HEK293 (cell line): ENCODE measurements around the gene ATP5F1B.

Source experiments
- CTCF ChIA-PET: fragments of 350-600 bp; formaldehyde crosslinking; extraction: SDS; loops from one replicate; lab custom pipeline; 2021; ENCODE audit warnings: antibody characterized with exemption; lab: Yijun Ruan, JAX
- POLR2A ChIA-PET: fragments of 300-600 bp; formaldehyde crosslinking; extraction: SDS; loops from one replicate; lab custom pipeline; 2020; ENCODE audit warnings: antibody characterized with exemption, inconsistent platforms; lab: Yijun Ruan, JAX
- H3K27ac ChIP-seq: fragments of 200-500 bp; sonication (Bioruptor generic); 2 replicates; pipeline ENCODE4 v1.5.1; 2014; ENCODE audit warnings: low read depth, low read length, control low read depth, inconsistent platforms; ENCODE audit errors: extremely low read depth
- H3K36me3 ChIP-seq, 2 experiments: fragments of 200-500 bp in 1 of 2; sonication (Bioruptor generic) in 1 of 2; 1 replicate in 1 of 2; 2 replicates in 1 of 2; pipeline ENCODE4 v1.5.1; 2014 to 2017; ENCODE audit warnings: inconsistent platforms in 2 of 2, low read length in 2 of 2; ENCODE audit not compliant: control insufficient read depth in 2 of 2, insufficient read depth in 1 of 2
- H3K4me1 ChIP-seq: fragments of 200-500 bp; sonication (Bioruptor generic); 2 replicates; pipeline ENCODE4 v1.5.1; 2014; ENCODE audit warnings: mild to moderate bottlenecking, low read length, inconsistent platforms; ENCODE audit not compliant: control insufficient read depth, insufficient read depth
- H3K4me3 ChIP-seq: 2 replicates; pipeline ENCODE4 v1.5.1; 2011; ENCODE audit warnings: low read depth, mild to moderate bottlenecking, control low read depth, low read length, moderate library complexity
- H3K9me3 ChIP-seq: fragments of 200-500 bp; sonication (Bioruptor generic); 2 replicates; pipeline ENCODE4 v1.5.1; 2014; ENCODE audit warnings: low read depth, low read length, inconsistent platforms; ENCODE audit not compliant: control insufficient read depth, insufficient read depth
- BCL11A ChIP-seq: fragments of 450-650 bp; formaldehyde crosslinking; IDR thresholded peaks from 2 replicates; pipeline ENCODE4 v1.5.1; 2016; ENCODE audit warnings: low read depth, missing biosample characterization, missing genetic modification characterization
- GFI1B ChIP-seq: fragments of 450-650 bp; formaldehyde crosslinking; IDR thresholded peaks from 2 replicates; pipeline ENCODE4 v1.5.1; 2016; ENCODE audit warnings: missing biosample characterization, missing genetic modification characterization
- GLI4 ChIP-seq: fragments of 450-650 bp; formaldehyde crosslinking; IDR thresholded peaks from 2 replicates; pipeline ENCODE4 v1.5.1; 2016; ENCODE audit warnings: missing biosample characterization, missing genetic modification characterization
- HIC1 ChIP-seq: fragments of 450-650 bp; formaldehyde crosslinking; IDR thresholded peaks from 2 replicates; pipeline ENCODE4 v1.5.1; 2016; ENCODE audit warnings: missing biosample characterization, missing genetic modification characterization
- KLF10 ChIP-seq: fragments of 450-650 bp; IDR thresholded peaks from 2 replicates; pipeline ENCODE4 v1.5.1; 2018; ENCODE audit warnings: missing biosample characterization, mild to moderate bottlenecking, missing genetic modification characterization
- KLF7 ChIP-seq: fragments of 450-650 bp; formaldehyde crosslinking; IDR thresholded peaks from 2 replicates; pipeline ENCODE4 v1.5.1; 2016; ENCODE audit warnings: missing biosample characterization, missing genetic modification characterization, borderline replicate concordance
- KLF8 ChIP-seq: fragments of 450-650 bp; formaldehyde crosslinking; IDR thresholded peaks from 2 replicates; pipeline ENCODE4 v1.5.1; 2016; ENCODE audit warnings: missing biosample characterization, missing genetic modification characterization
- PRDM1 ChIP-seq: fragments of 450-650 bp; formaldehyde crosslinking; IDR thresholded peaks from 2 replicates; pipeline ENCODE4; 2016; ENCODE audit warnings: missing biosample characterization, missing genetic modification characterization
- SCRT1 ChIP-seq: fragments of 450-650 bp; formaldehyde crosslinking; IDR thresholded peaks from 2 replicates; pipeline ENCODE4 v1.5.1; 2016; ENCODE audit warnings: missing biosample characterization, missing genetic modification characterization, borderline replicate concordance
- TCF7L2 ChIP-seq: IDR thresholded peaks from 2 replicates; pipeline ENCODE4 v1.6.1; 2011; ENCODE audit warnings: low read depth, mild to moderate bottlenecking, inconsistent platforms, low read length, moderate library complexity, borderline replicate concordance
- YY2 ChIP-seq: fragments of 450-650 bp; formaldehyde crosslinking; IDR thresholded peaks from 2 replicates; pipeline ENCODE4 v1.5.1; 2016; ENCODE audit warnings: missing biosample characterization, missing genetic modification characterization
- ZBTB48 ChIP-seq: fragments of 450-650 bp; formaldehyde crosslinking; IDR thresholded peaks from 2 replicates; pipeline ENCODE4 v1.5.1; 2016; ENCODE audit warnings: missing biosample characterization, missing genetic modification characterization
- ZEB2 ChIP-seq: fragments of 450-650 bp; formaldehyde crosslinking; IDR thresholded peaks from 2 replicates; pipeline ENCODE4 v1.5.1; 2016; ENCODE audit warnings: missing biosample characterization, missing genetic modification characterization
- ZNF112 ChIP-seq: fragments of 450-650 bp; formaldehyde crosslinking; IDR thresholded peaks from 2 replicates; pipeline ENCODE4 v1.5.0; 2017; ENCODE audit warnings: missing biosample characterization, missing genetic modification characterization
- ZNF114 ChIP-seq: fragments of 450-650 bp; formaldehyde crosslinking; IDR thresholded peaks from 2 replicates; pipeline ENCODE4 v1.5.0; 2017; ENCODE audit warnings: missing biosample characterization, missing genetic modification characterization
- ZNF121 ChIP-seq: fragments of 450-650 bp; formaldehyde crosslinking; IDR thresholded peaks from 2 replicates; pipeline ENCODE4 v1.5.1; 2016; ENCODE audit warnings: missing biosample characterization, missing genetic modification characterization
- ZNF133 ChIP-seq: fragments of 450-650 bp; formaldehyde crosslinking; IDR thresholded peaks from 2 replicates; pipeline ENCODE4 v1.5.1; 2016; ENCODE audit warnings: missing biosample characterization, missing genetic modification characterization
- ZNF19 ChIP-seq: fragments of 450-650 bp; formaldehyde crosslinking; IDR thresholded peaks from 2 replicates; pipeline ENCODE4; 2016; ENCODE audit warnings: missing biosample characterization, missing genetic modification characterization, low read depth
- ZNF211 ChIP-seq: fragments of 450-650 bp; formaldehyde crosslinking; IDR thresholded peaks from 2 replicates; pipeline ENCODE4 v1.5.1; 2016; ENCODE audit warnings: low read depth, missing biosample characterization, missing genetic modification characterization
- ZNF248 ChIP-seq: fragments of 450-650 bp; formaldehyde crosslinking; IDR thresholded peaks from 2 replicates; pipeline ENCODE4 v1.5.1; 2017; ENCODE audit warnings: missing biosample characterization, missing genetic modification characterization
- ZNF266 ChIP-seq: fragments of 450-650 bp; formaldehyde crosslinking; IDR thresholded peaks from 2 replicates; pipeline ENCODE4 v1.5.1; 2016; ENCODE audit warnings: missing biosample characterization, missing genetic modification characterization, low read depth
- ZNF324 ChIP-seq: fragments of 450-650 bp; formaldehyde crosslinking; IDR thresholded peaks from 2 replicates; pipeline ENCODE4 v1.5.1; 2016; ENCODE audit warnings: missing biosample characterization, missing genetic modification characterization
- ZNF501 ChIP-seq: fragments of 450-650 bp; formaldehyde crosslinking; IDR thresholded peaks from 2 replicates; pipeline ENCODE4 v1.5.1; 2016; ENCODE audit warnings: missing biosample characterization, missing genetic modification characterization
- ZNF544 ChIP-seq: fragments of 450-650 bp; formaldehyde crosslinking; IDR thresholded peaks from 2 replicates; pipeline ENCODE4 v1.5.0; 2017; ENCODE audit warnings: missing biosample characterization, missing genetic modification characterization
- ZNF560 ChIP-seq: fragments of 450-650 bp; formaldehyde crosslinking; IDR thresholded peaks from 2 replicates; pipeline ENCODE4 v1.5.1; 2017; ENCODE audit warnings: missing biosample characterization, missing genetic modification characterization, borderline replicate concordance
- ZNF626 ChIP-seq: fragments of 450-650 bp; sonication (Bioruptor Pico); formaldehyde crosslinking; IDR thresholded peaks from 2 replicates; pipeline ENCODE4 v1.5.1; 2018; ENCODE audit warnings: missing biosample characterization, missing genetic modification characterization, inconsistent platforms
- ZNF654 ChIP-seq: fragments of 450-650 bp; formaldehyde crosslinking; IDR thresholded peaks from 2 replicates; pipeline ENCODE4 v1.5.1; 2016; ENCODE audit warnings: low read depth, missing biosample characterization, missing genetic modification characterization
- ZNF76 ChIP-seq: fragments of 450-650 bp; formaldehyde crosslinking; IDR thresholded peaks from 2 replicates; pipeline ENCODE4; 2016; ENCODE audit warnings: low read depth, missing biosample characterization, missing genetic modification characterization, borderline replicate concordance
- ZNF776 ChIP-seq: fragments of 450-650 bp; formaldehyde crosslinking; IDR thresholded peaks from 2 replicates; pipeline ENCODE4 v1.5.0; 2017; ENCODE audit warnings: missing biosample characterization, missing genetic modification characterization, borderline replicate concordance
- ZSCAN18 ChIP-seq: fragments of 450-650 bp; formaldehyde crosslinking; IDR thresholded peaks from 2 replicates; pipeline ENCODE4 v1.5.1; 2016; ENCODE audit warnings: missing biosample characterization, missing genetic modification characterization
- TF ChIP-seq, protein P1 (sequence below): fragments of 450-650 bp; formaldehyde crosslinking; IDR thresholded peaks from 2 replicates; pipeline ENCODE4; 2016; ENCODE audit warnings: missing biosample characterization, missing genetic modification characterization

Gene ATP5F1B

DNA sequence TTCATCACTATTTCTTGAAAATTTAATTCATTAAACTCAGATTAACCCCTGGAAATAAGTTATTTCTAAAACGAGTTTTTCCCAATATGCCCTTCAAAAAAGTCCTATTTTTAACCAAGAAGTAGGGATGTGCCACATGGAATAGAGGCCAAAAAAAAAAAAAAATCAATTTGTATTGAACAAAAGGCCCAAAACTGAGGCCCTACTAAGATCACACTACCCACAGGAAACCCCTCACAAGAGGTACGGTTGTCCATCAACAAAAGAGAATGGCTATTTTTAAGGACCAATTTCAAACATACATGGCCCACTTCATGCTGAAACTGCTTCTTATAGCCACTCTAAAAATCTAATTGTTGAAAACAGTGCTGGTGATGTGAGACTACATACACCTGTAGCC is 8.2 kb downstream of the ATP5F1B start:
- Histone ChIP-seq H3K27ac (peak overlapping the region; percentile 54; the same call in 1 of the 2 replicates), H3K4me3 (no peak overlapping the region), H3K9me3 (no peaks in the 10 kb centered on the region), H3K36me3 (peaks cover 45 to 54% of the 10 kb centered on the region in 2 experiments), H3K4me1 (peaks cover 14% of the 10 kb centered on the region; the same call in 1 of the 2 replicates)
- ChIA-PET CTCF (interaction anchor here (1.8 kb wide), 1 partner anchor 9 kb away, joined by 6 read pairs; no protein-coding TSS in a partner anchor), POLR2A (interaction anchor here (0.6 to 2.3 kb wide), 2 partner anchors 15 to 53 kb away, joined by 6 to 14 read pairs; no protein-coding TSS in a partner anchor)
- no peak for TF ChIP-seq YY2 (tag by site-specific recombination)
- no peak for TF ChIP-seq ZNF324 (tag by site-specific recombination)
- no peak for TF ChIP-seq KLF8 (tag by site-specific recombination)
- TF ChIP-seq HIC1 (tag by site-specific recombination): no peak
- no peak for TF ChIP-seq ZNF121 (tag by site-specific recombination)
- no peak for TF ChIP-seq ZNF133 (tag by site-specific recombination)
- TF ChIP-seq TCF7L2: no peak
- no peak for TF ChIP-seq ZNF19
- TF ChIP-seq, protein P1, sequence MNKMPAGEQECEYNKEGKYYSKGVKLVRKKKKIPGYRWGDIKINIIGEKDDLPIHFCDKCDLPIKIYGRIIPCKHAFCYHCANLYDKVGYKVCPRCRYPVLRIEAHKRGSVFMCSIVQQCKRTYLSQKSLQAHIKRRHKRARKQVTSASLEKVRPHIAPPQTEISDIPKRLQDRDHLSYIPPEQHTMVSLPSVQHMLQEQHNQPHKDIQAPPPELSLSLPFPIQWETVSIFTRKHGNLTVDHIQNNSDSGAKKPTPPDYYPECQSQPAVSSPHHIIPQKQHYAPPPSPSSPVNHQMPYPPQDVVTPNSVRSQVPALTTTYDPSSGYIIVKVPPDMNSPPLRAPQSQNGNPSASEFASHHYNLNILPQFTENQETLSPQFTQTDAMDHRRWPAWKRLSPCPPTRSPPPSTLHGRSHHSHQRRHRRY (tag by site-specific recombination): no peak
- TF ChIP-seq KLF10 (tag by site-specific recombination): no peak
- no peak for TF ChIP-seq ZNF211 (tag by site-specific recombination)

- Histone ChIP-seq H3K9me3 (no peaks in the 10 kb centered on the region), H3K4me3 (peak overlapping the region; percentile 76), H3K4me1 (peaks cover 18% of the 10 kb centered on the region), H3K36me3 (peaks cover 40 to 47% of the 10 kb centered on the region in 2 experiments), H3K27ac (peak overlapping the region; percentile 91)
- ChIA-PET CTCF (interaction anchor here (0.6 to 3.1 kb wide), 73 partner anchors 8 to 938 kb away, joined by 3 to 56 read pairs (median 4); partner anchors contain the start of genes ATP5F1B, GLS2, NACA and NEMP1), POLR2A (interaction anchor here (0.5 to 3.7 kb wide), 36 partner anchors 8 to 593 kb away, joined by 3 to 77 read pairs (median 4); partner anchors contain the start of genes ATP5F1B, CNPY2, COQ10A and MYL6)
- TF ChIP-seq ZNF76 (tag by site-specific recombination) (peak; percentile 52; the same call in 1 of the 2 replicates), ZNF544 (tag by site-specific recombination) (no peak), PRDM1 (tag by site-specific recombination) (no peak), ZNF654 (tag by site-specific recombination) (peak; percentile 95), ZNF266 (tag by site-specific recombination) (no peak), GFI1B (tag by site-specific recombination) (no peak), SCRT1 (tag by site-specific recombination) (no peak), ZNF560 (tag by site-specific recombination) (no peak), ZNF248 (tag by site-specific recombination) (no peak), ZNF626 (tag by site-specific recombination) (no peak), ZBTB48 (tag by site-specific recombination) (peak; percentile 27; the same call in 1 of the 2 replicates), ZNF114 (tag by site-specific recombination) (no peak), BCL11A (tag by site-specific recombination) (0 out of 2 replicates have a peak, but pooled peaks have one; percentile 22), ZNF112 (tag by site-specific recombination) (no peak), ZNF501 (tag by site-specific recombination) (peak; percentile 55; the same call in 1 of the 2 replicates), ZNF776 (tag by site-specific recombination) (no peak), GLI4 (tag by site-specific recombination) (0 out of 2 replicates have a peak, but pooled peaks have one; percentile 11), KLF7 (tag by site-specific recombination) (peak; percentile 32; the same call in 1 of the 2 replicates), ZSCAN18 (tag by site-specific recombination) (no peak), ZEB2 (peak; percentile 82)
These were observed 8.9 kb downstream of the ATP5F1B start for GRCh38 chr12:56636675-56637540.
